Measurements from ENCODE around the gene RBP3. TPM values are rescaled to one million over a fixed set of nuclear protein-coding genes. Genes with fewer than 3 reads are reported as not detected.

The RBP3 gene
- total RNA-seq, 2 donors from 2014 or later: not detected

GRCh38 chr10:47348661-47349470 is 703 bp downstream of the RBP3 start:
- DNase-seq: no peak
- Histone ChIP-seq H3K9me3 (ENCODE audit: control insufficient read depth, low read length) (no peaks in the 10 kb centered on the region), H3K4me1 (ENCODE audit: control insufficient read depth, insufficient read depth, low read length) (no peaks in the 10 kb centered on the region), H3K27me3 (ENCODE audit: control insufficient read depth, insufficient read depth, low read length, poor library complexity, severe bottlenecking) (no peaks in the 10 kb centered on the region), H3K4me3 (ENCODE audit: low read length) (no peak overlapping the region), H3K36me3 (ENCODE audit: control insufficient read depth, insufficient read depth, low read length) (no peaks in the 10 kb centered on the region), H3K9ac (ENCODE audit: extremely low read depth, low read length, poor library complexity, severe bottlenecking) (no peak overlapping the region), H3K27ac (ENCODE audit: low read depth, low read length) (no peak overlapping the region)
- WGBS, 2 experiments (ENCODE audit: insufficient coverage in 1 of 2, insufficient read length in 1 of 2): 92 to 96% methylated on average over 21 to 36 of the region's 36 CpGs
- H3K9me3 Mint-ChIP-seq: no peaks in the 10 kb centered on the region
- no peak overlapping the region for H3K4me3 Mint-ChIP-seq
- H3K36me3 Mint-ChIP-seq (ENCODE audit: low read depth): no peaks in the 10 kb centered on the region
- no peak for TF ChIP-seq CTCF (conservative IDR thresholded peaks at IDR 0.05)
- H3K27me3 Mint-ChIP-seq (ENCODE audit: insufficient read depth): no peaks in the 10 kb centered on the region
- no peaks in the 10 kb centered on the region for H3K4me1 Mint-ChIP-seq
- no peak overlapping the region for H3K27ac Mint-ChIP-seq

DNA sequence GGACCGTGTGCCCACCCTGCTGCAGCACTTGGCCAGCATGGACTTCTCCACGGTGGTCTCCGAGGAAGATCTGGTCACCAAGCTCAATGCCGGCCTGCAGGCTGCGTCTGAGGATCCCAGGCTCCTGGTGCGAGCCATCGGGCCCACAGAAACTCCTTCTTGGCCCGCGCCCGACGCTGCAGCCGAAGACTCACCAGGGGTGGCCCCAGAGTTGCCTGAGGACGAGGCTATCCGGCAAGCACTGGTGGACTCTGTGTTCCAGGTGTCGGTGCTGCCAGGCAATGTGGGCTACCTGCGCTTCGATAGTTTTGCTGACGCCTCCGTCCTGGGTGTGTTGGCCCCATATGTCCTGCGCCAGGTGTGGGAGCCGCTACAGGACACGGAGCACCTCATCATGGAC is 1.4 kb downstream of the RBP3 start:
- Mint-ChIP-seq H3K9me3 (no peaks in the 10 kb centered on the region), H3K27ac (no peak overlapping the region), H3K27me3 (ENCODE audit: insufficient read depth) (no peaks in the 10 kb centered on the region)

GRCh38 chr10:47349941-47350371 is 1.8 kb downstream of the RBP3 start:
- Histone ChIP-seq H3K27me3 (ENCODE audit: control insufficient read depth, insufficient read depth, low read length, poor library complexity, severe bottlenecking) (no peaks in the 10 kb centered on the region), H3K4me1 (ENCODE audit: control insufficient read depth, insufficient read depth, low read length) (no peaks in the 10 kb centered on the region), H3K36me3 (ENCODE audit: control insufficient read depth, insufficient read depth, low read length) (no peaks in the 10 kb centered on the region), H3K9me3 (ENCODE audit: control insufficient read depth, low read length) (no peaks in the 10 kb centered on the region), H3K4me3 (ENCODE audit: low read length) (no peak overlapping the region), H3K9ac (ENCODE audit: extremely low read depth, low read length, poor library complexity, severe bottlenecking) (no peak overlapping the region), H3K27ac (ENCODE audit: low read depth, low read length) (no peak overlapping the region)
- Mint-ChIP-seq H3K27me3 (ENCODE audit: insufficient read depth) (no peaks in the 10 kb centered on the region), H3K9me3 (no peaks in the 10 kb centered on the region), H3K36me3 (ENCODE audit: low read depth) (no peaks in the 10 kb centered on the region), H3K4me3 (no peak overlapping the region), H3K27ac (no peak overlapping the region), H3K4me1 (no peaks in the 10 kb centered on the region)
- DNase-seq: no peak
- 96 to 97% methylated on average over 13 to 31 of the region's 31 CpGs for WGBS, 2 experiments (ENCODE audit: insufficient coverage in 1 of 2, insufficient read length in 1 of 2)
- no peak for TF ChIP-seq CTCF (conservative IDR thresholded peaks at IDR 0.05)

More for the DNA sequence above, 1.4 kb downstream of the RBP3 start:
- Mint-ChIP-seq H3K36me3 (ENCODE audit: low read depth) (no peaks in the 10 kb centered on the region), H3K4me3 (no peak overlapping the region), H3K4me1 (no peaks in the 10 kb centered on the region)
- H3K27me3 ChIP-seq (ENCODE audit: control insufficient read depth, insufficient read depth, low read length, poor library complexity, severe bottlenecking): no peaks in the 10 kb centered on the region
- no peaks in the 10 kb centered on the region for H3K9me3 ChIP-seq (ENCODE audit: control insufficient read depth, low read length)
- no peak overlapping the region for H3K27ac ChIP-seq (ENCODE audit: low read depth, low read length)
- H3K36me3 ChIP-seq (ENCODE audit: control insufficient read depth, insufficient read depth, low read length): no peaks in the 10 kb centered on the region
- H3K9ac ChIP-seq (ENCODE audit: extremely low read depth, low read length, poor library complexity, severe bottlenecking): no peak overlapping the region
- H3K4me3 ChIP-seq (ENCODE audit: low read length): no peak overlapping the region
- no peak for TF ChIP-seq CTCF (conservative IDR thresholded peaks at IDR 0.05)
- 94 to 99% methylated on average over 22 of the region's 22 CpGs for WGBS, 2 experiments (ENCODE audit: insufficient coverage in 1 of 2, insufficient read length in 1 of 2)
- DNase-seq: no peak
- no peaks in the 10 kb centered on the region for H3K4me1 ChIP-seq (ENCODE audit: control insufficient read depth, insufficient read depth, low read length)

All from endodermal cell (in vitro differentiated cells).